H1 (cell line): ENCODE data around the gene SLC25A39. TPM values are rescaled to one million over a fixed set of nuclear protein-coding genes. Genes with fewer than 3 reads are reported as not detected.

Source experiments
- CTCF ChIA-PET: fragments of 300-600 bp; sonication (Branson Sonifier 250); formaldehyde crosslinking; loops from one replicate; lab custom pipeline; 2021; ENCODE audit not compliant: partially characterized antibody; lab: Charles Lee
- POLR2A ChIA-PET: fragments of 300-600 bp; sonication (Branson Sonifier 250); formaldehyde crosslinking; loops from one replicate; lab custom pipeline; 2021; ENCODE audit warnings: inconsistent platforms; ENCODE audit not compliant: partially characterized antibody; lab: Charles Lee
- DNase-seq, 2 experiments: peaks; one replicate each; pipeline versions ENCODE4 v3.0.0 to v3.0.0-alpha.2; 2010 to 2022; ENCODE audit warnings: low spot score in 2 of 2, low read depth in 1 of 2, mixed read lengths in 1 of 2
- FAIRE-seq: peaks from 2 replicates; lab custom pipeline; 2011; peaks lifted over from hg19 to GRCh38; lab: Jason Lieb, UNC
- H2AFZ ChIP-seq: 2 replicates; pipeline ENCODE4 v1.8.1; 2012; ENCODE audit warnings: low read length, inconsistent platforms
- H2AK5ac ChIP-seq: 2 replicates; pipeline ENCODE4 v1.6.1; 2013; ENCODE audit warnings: low read depth, low read length
- H2BK120ac ChIP-seq: replicated peaks from 2 replicates; pipeline ENCODE3; 2013; ENCODE audit warnings: low read depth, low read length, inconsistent platforms
- H2BK12ac ChIP-seq: 2 replicates; pipeline ENCODE4 v1.6.1; 2013; ENCODE audit warnings: low read depth, low read length
- H2BK15ac ChIP-seq: 2 replicates; pipeline ENCODE4 v1.6.1; 2013; ENCODE audit warnings: low read length
- H2BK20ac ChIP-seq: 2 replicates; pipeline ENCODE4 v1.6.1; 2013; ENCODE audit warnings: low read length
- H2BK5ac ChIP-seq: 2 replicates; pipeline ENCODE4 v1.6.1; 2013; ENCODE audit warnings: low read depth, low read length
- H3K14ac ChIP-seq: 2 replicates; pipeline ENCODE4 v1.6.1; 2013; ENCODE audit warnings: inconsistent platforms; ENCODE audit not compliant: insufficient read length
- H3K18ac ChIP-seq: 2 replicates; pipeline ENCODE4 v1.6.1; 2013; ENCODE audit warnings: low read length; ENCODE audit errors: extremely low read depth
- H3K23ac ChIP-seq: 2 replicates; pipeline ENCODE4 v1.6.1; 2013; ENCODE audit warnings: inconsistent platforms; ENCODE audit not compliant: insufficient read length
- H3K23me2 ChIP-seq: 2 replicates; pipeline ENCODE4 v1.6.1; 2013; ENCODE audit warnings: low read depth, low read length
- H3K27ac ChIP-seq: 2 replicates; pipeline ENCODE4 v1.6.1; 2011; ENCODE audit warnings: low read depth, low read length, inconsistent platforms
- H3K27me3 ChIP-seq, 4 experiments: replicated peaks in 1 of 4; 1 replicate in 1 of 4; 2 replicates in 3 of 4; pipeline versions ENCODE4 v1.6.1 to v1.8.1; 2011 to 2013; ENCODE audit warnings: low read length in 3 of 4, mild to moderate bottlenecking in 3 of 4, inconsistent platforms in 2 of 4, mixed read lengths in 2 of 4, moderate library complexity in 1 of 4; ENCODE audit not compliant: control insufficient read depth in 3 of 4, insufficient read depth in 3 of 4; ENCODE audit errors: extremely low read depth in 1 of 4
- H3K36me3 ChIP-seq, 4 experiments: 2 replicates each; pipeline versions ENCODE4 v1.6.1 to v1.8.1; 2011 to 2013; ENCODE audit warnings: mild to moderate bottlenecking in 4 of 4, low read length in 3 of 4, moderate library complexity in 2 of 4, control low read depth in 1 of 4, inconsistent platforms in 1 of 4; ENCODE audit not compliant: insufficient read depth in 4 of 4, control insufficient read depth in 2 of 4
- H3K4ac ChIP-seq: replicated peaks from 2 replicates; pipeline ENCODE3; 2013; ENCODE audit warnings: low read length, low read depth, mixed read lengths, inconsistent platforms; ENCODE audit not compliant: insufficient read length
- H3K4me1 ChIP-seq, 4 experiments: replicated peaks in 1 of 4; 1 replicate in 1 of 4; 2 replicates in 3 of 4; pipeline versions ENCODE4 v1.6.1 to v1.8.1; 2011 to 2013; ENCODE audit warnings: low read length in 3 of 4, inconsistent platforms in 2 of 4, mixed read lengths in 1 of 4; ENCODE audit not compliant: insufficient read depth in 4 of 4, control insufficient read depth in 3 of 4
- H3K4me2 ChIP-seq, 2 experiments: 2 replicates each; pipeline versions ENCODE4 v1.6.1 to v1.8.1; 2011 to 2013; ENCODE audit warnings: low read depth in 2 of 2, low read length in 2 of 2, control low read depth in 1 of 2, inconsistent platforms in 1 of 2, mild to moderate bottlenecking in 1 of 2; ENCODE audit not compliant: insufficient read depth in 1 of 2
- H3K4me3 ChIP-seq, 4 experiments: fragments of 200-600, 300-600 bp in 1 of 4; sonication (generic), shearing (Covaris generic), sonication (Bioruptor Twin) in 1 of 4; 2 replicates each; pipeline versions ENCODE4 v1.5.1 to v1.8.1; 2011 to 2016; ENCODE audit warnings: low read length in 4 of 4, low read depth in 3 of 4, control low read depth in 2 of 4, inconsistent platforms in 2 of 4, mild to moderate bottlenecking in 2 of 4, mixed read lengths in 1 of 4, moderate library complexity in 1 of 4; ENCODE audit not compliant: insufficient read depth in 2 of 4; ENCODE audit errors: extremely low read depth in 1 of 4
- H3K56ac ChIP-seq: replicated peaks from 2 replicates; pipeline ENCODE3; 2013; ENCODE audit warnings: low read depth, mild to moderate bottlenecking, mixed read lengths, low read length, inconsistent platforms; ENCODE audit not compliant: insufficient read length
- H3K79me1 ChIP-seq: 2 replicates; pipeline ENCODE4 v1.6.1; 2013; ENCODE audit warnings: low read depth, low read length, control low read depth
- H3K79me2 ChIP-seq, 2 experiments: 2 replicates each; pipeline versions ENCODE4 v1.6.1 to v1.8.1; 2012 to 2013; ENCODE audit warnings: low read length in 2 of 2, mild to moderate bottlenecking in 2 of 2, inconsistent platforms in 1 of 2; ENCODE audit not compliant: insufficient read depth in 2 of 2, control insufficient read depth in 1 of 2
- H3K9ac ChIP-seq, 4 experiments: replicated peaks in 1 of 4; 1 replicate in 1 of 4; 2 replicates in 3 of 4; pipeline versions ENCODE4 v1.6.1 to v1.8.1; 2011 to 2013; ENCODE audit warnings: low read depth in 3 of 4, low read length in 3 of 4, control low read depth in 2 of 4, mild to moderate bottlenecking in 2 of 4, moderate library complexity in 2 of 4, inconsistent platforms in 1 of 4; ENCODE audit errors: extremely low read depth in 1 of 4
- H3K9me3 ChIP-seq, 2 experiments: 2 replicates each; pipeline versions ENCODE4 v1.6.1 to v1.8.1; 2012 to 2013; ENCODE audit warnings: mild to moderate bottlenecking in 2 of 2, moderate library complexity in 2 of 2, control low read depth in 1 of 2, inconsistent platforms in 1 of 2, low read depth in 1 of 2, low read length in 1 of 2, mixed read lengths in 1 of 2; ENCODE audit not compliant: insufficient read depth in 2 of 2
- H4K20me1 ChIP-seq, 2 experiments: replicated peaks in 1 of 2; 2 replicates each; pipeline versions ENCODE3 to v1.8.1; 2011 to 2013; ENCODE audit warnings: inconsistent platforms in 2 of 2, low read length in 2 of 2, mild to moderate bottlenecking in 1 of 2; ENCODE audit not compliant: insufficient read depth in 2 of 2, control insufficient read depth in 1 of 2
- H4K5ac ChIP-seq: 2 replicates; pipeline ENCODE4 v1.6.1; 2013; ENCODE audit warnings: low read length, low read depth, mixed read lengths, inconsistent platforms; ENCODE audit not compliant: insufficient read length
- H4K8ac ChIP-seq: 2 replicates; pipeline ENCODE4 v1.8.0; 2013; ENCODE audit warnings: mild to moderate bottlenecking, moderate library complexity, low read length, inconsistent platforms; ENCODE audit not compliant: insufficient read depth; ENCODE audit errors: extremely low read depth
- H4K91ac ChIP-seq: replicated peaks from 2 replicates; pipeline ENCODE3; 2013; ENCODE audit warnings: low read length, mixed read lengths, inconsistent platforms; ENCODE audit not compliant: insufficient read length
- CBX8 ChIP-seq: fragments of 300-800, 300-1000 bp; sonication (generic); IDR thresholded peaks from 2 replicates; pipeline ENCODE4 v1.7.1; 2016; ENCODE audit warnings: low read depth, low read length, borderline replicate concordance
- CREB1 ChIP-seq: IDR thresholded peaks from 2 replicates; pipeline ENCODE4 v1.6.1; 2012; ENCODE audit warnings: inconsistent platforms
- FOSL1 ChIP-seq: IDR thresholded peaks from 2 replicates; pipeline ENCODE4 v1.6.1; 2011; ENCODE audit warnings: mild to moderate bottlenecking, low read depth, low read length, moderate library complexity; ENCODE audit not compliant: insufficient read depth
- HDAC6 ChIP-seq: IDR thresholded peaks from one replicate; pipeline ENCODE4 v1.7.1; 2012; ENCODE audit warnings: low read depth, mild to moderate bottlenecking, inconsistent platforms, low read length, moderate library complexity
- MAFK ChIP-seq: IDR thresholded peaks from 2 replicates; pipeline ENCODE4 v1.6.1; 2012; ENCODE audit warnings: low read depth, mild to moderate bottlenecking, improper control_type of control experiment, low read length
- POLR2AphosphoS5 ChIP-seq: IDR thresholded peaks from 2 replicates; pipeline ENCODE4 v1.6.1; 2011; ENCODE audit warnings: low read depth, low read length
- POU5F1 ChIP-seq: IDR thresholded peaks from 2 replicates; pipeline ENCODE4 v1.6.1; 2011; ENCODE audit warnings: low read depth, mild to moderate bottlenecking, low read length, moderate library complexity
- RFX5 ChIP-seq: IDR thresholded peaks from 2 replicates; pipeline ENCODE4 v1.6.1; 2011; ENCODE audit warnings: low read depth, low read length, improper control_type of control experiment, borderline replicate concordance
- SP1 ChIP-seq: IDR thresholded peaks from 2 replicates; pipeline ENCODE4 v1.6.1; 2011; ENCODE audit warnings: low read depth, low read length
- SP4 ChIP-seq: IDR thresholded peaks from 2 replicates; pipeline ENCODE4 v1.6.1; 2012; ENCODE audit warnings: low read length, inconsistent platforms
- TEAD4 ChIP-seq: IDR thresholded peaks from 2 replicates; pipeline ENCODE4 v1.6.1; 2012; ENCODE audit warnings: low read depth, low read length, inconsistent platforms, mixed read lengths
- WGBS, 2 experiments: shearing (Covaris generic) in 1 of 2; methylation state at CpG; one replicate each; pipeline versions ENCODE4 v1.1.6 to v1.1.7; 2013 to 2015; ENCODE audit warnings: low lambda C conversion rate in 2 of 2, mixed read lengths in 2 of 2, inconsistent platforms in 1 of 2, low coverage in 1 of 2, missing lambda C conversion rate in 1 of 2; ENCODE audit not compliant: insufficient replicate concordance in 2 of 2, insufficient coverage in 1 of 2, insufficient read length in 1 of 2; ENCODE audit errors: extremely low coverage in 1 of 2, missing lambda C conversion rate in 1 of 2; 5-methylcytosine and 5-hydroxymethylcytosine counted together
- polyA plus RNA-seq, 7 experiments: library from polyadenylated mRNA; depleted of rRNA in 3 of 7; stranded (reverse) in 5 of 7; unstranded in 2 of 7; fragments of >200 nt in 5 of 7; fragments of 200-250 nt in 2 of 7; gene quantifications; 1 replicate in 5 of 7; 2 replicates in 1 of 7; 4 replicates in 1 of 7; pipeline versions ENCODE4 v1.2.1 to v1.2.3, GENCODE V29; 2011 to 2013; ENCODE audit warnings: missing spikeins in 2 of 7, mixed read lengths in 2 of 7
- total RNA-seq: library from RNA; stranded (reverse); fragmentation: NEBNext Ultra II Directional; extraction: Animal tissue kit (Norgen Biotek cat#: 25700); gene quantifications from 2 replicates; pipeline ENCODE4 v1.2.1, GENCODE V29; 2021
- TF ChIP-seq, protein P1 (sequence below): IDR thresholded peaks from 2 replicates; pipeline ENCODE4 v1.6.1; 2012; ENCODE audit warnings: inconsistent platforms

SLC25A39 gene
- total and polyA plus RNA-seq, 2 of the 8 experiments (the other 6 are each of a cell fraction or from before 2014, with no cell fraction given), result 200 to 291 TPM

DNA sequence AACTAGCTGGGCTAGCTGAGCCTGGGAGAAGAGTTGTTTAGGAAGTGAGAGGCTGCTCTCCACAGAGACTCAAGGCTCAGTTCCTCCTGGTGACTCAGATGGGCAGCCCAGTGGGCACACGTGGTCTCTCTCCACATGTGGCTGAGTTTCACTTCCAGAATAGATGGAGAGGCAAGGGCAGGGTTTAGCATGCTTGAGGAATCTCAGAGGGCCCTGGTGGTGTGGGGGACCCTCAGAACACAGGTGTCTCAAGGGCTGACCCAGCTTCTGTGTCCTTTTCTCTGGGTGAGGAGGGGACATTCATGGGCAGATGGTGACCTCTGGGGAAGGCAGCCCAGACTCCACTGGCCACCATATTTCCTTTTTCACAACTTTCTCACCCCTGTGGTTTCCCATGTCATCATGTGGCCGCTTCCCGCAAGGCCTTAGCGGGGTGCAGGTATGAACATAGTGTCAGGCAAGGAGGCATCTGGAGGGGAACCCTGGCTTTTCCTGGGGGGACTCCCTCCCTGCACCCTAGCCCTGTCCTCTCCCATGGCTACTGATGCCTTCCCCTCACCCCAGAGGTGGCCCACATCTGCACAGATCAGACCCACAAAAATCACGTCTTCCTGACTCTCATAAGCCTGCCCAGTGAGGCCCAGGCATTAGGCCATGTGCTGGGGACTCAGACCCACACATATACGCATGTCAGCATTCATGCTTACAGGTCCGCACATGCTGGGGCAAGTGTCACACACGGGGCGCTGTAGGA, 23.8 kb upstream of the SLC25A39 start:
- H3K23me2 ChIP-seq, result peaks cover 4% of the 10 kb centered on the region; the same call in 1 of the 2 replicates
- no peak overlapping the region; the same call in 1 of the 2 replicates for H2BK5ac ChIP-seq
- ChIA-PET CTCF (interaction anchor here (0.6 to 5.6 kb wide), 7 partner anchors 15 to 847 kb away, joined by 3 to 62 read pairs (median 3); no protein-coding TSS in a partner anchor), POLR2A (interaction anchor here (0.8 kb wide), 1 partner anchor 23 kb away, joined by 3 read pairs; no protein-coding TSS in a partner anchor)
- no peak for DNase-seq
- peaks cover 4 to 22% of the 10 kb centered on the region in 2 experiments for H4K20me1 ChIP-seq
- H3K18ac ChIP-seq, result no peak overlapping the region
- peaks cover 0 to 3% (median under 1%) of the 10 kb centered on the region in 4 experiments; a peak in 3 of 8 replicates for H3K36me3 ChIP-seq
- no peak for FAIRE-seq
- peaks cover 0 to 3% of the 10 kb centered on the region in 2 experiments; a peak in 1 of 4 replicates for H3K79me2 ChIP-seq
- no peak overlapping the region for H3K23ac ChIP-seq
- H3K14ac ChIP-seq, result no peak overlapping the region
- no peak overlapping the region for H2BK15ac ChIP-seq
- H2AFZ ChIP-seq, result no peak overlapping the region
- no peak overlapping the region for H4K91ac ChIP-seq
- no peak overlapping the region for H3K4me2 ChIP-seq
- H4K5ac ChIP-seq, result no peak overlapping the region
- H4K8ac ChIP-seq, result 0 out of 2 replicates have a peak overlapping the region, but pooled peaks have one; percentile 18
- no peaks in the 10 kb centered on the region for H3K79me1 ChIP-seq
- H2BK12ac ChIP-seq, result no peak overlapping the region
- no peaks in the 10 kb centered on the region for H3K9me3 ChIP-seq
- H3K56ac ChIP-seq, result no peak overlapping the region
- 95% methylated on average over 9 of the region's 9 CpGs; no CpG with 5 or more reads in 1 of the 2 experiments for WGBS, 2 experiments
- H3K27me3 ChIP-seq, result no peaks in the 10 kb centered on the region; a peak in 4 of 7 replicates
- peaks cover 0 to 7% (median 5%) of the 10 kb centered on the region in 4 experiments; a peak in 4 of 7 replicates for H3K4me1 ChIP-seq
- no peak overlapping the region for H3K4me3 ChIP-seq
- H2BK120ac ChIP-seq, result no peak overlapping the region
- no peak overlapping the region for H2BK20ac ChIP-seq
- H2AK5ac ChIP-seq, result 0 out of 2 replicates have a peak overlapping the region, but pooled peaks have one; percentile 15
- H3K27ac ChIP-seq, result no peak overlapping the region
- no peak overlapping the region for H3K9ac ChIP-seq
- H3K4ac ChIP-seq, result peak overlapping the region; percentile 5
- no peak for TF ChIP-seq CREB1
- TF ChIP-seq POLR2AphosphoS5, result no peak
- TF ChIP-seq SP1, result no peak
- TF ChIP-seq FOSL1, result no peak
- TF ChIP-seq TEAD4, result no peak
- TF ChIP-seq MAFK, result no peak
- TF ChIP-seq CBX8, result no peak
- TF ChIP-seq RFX5, result no peak
- no peak for TF ChIP-seq SP4
- TF ChIP-seq HDAC6, result no peak
- no peak for TF ChIP-seq POU5F1
- TF ChIP-seq, protein P1, sequence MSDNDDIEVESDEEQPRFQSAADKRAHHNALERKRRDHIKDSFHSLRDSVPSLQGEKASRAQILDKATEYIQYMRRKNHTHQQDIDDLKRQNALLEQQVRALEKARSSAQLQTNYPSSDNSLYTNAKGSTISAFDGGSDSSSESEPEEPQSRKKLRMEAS, result no peak
